GM23338 (cell line): ENCODE results near the gene HS6ST2.

ENCODE experiments used
- CTCF ChIP-seq, 2 experiments: fragments of 200-600 bp in 1 of 2; sonication (generic) in 1 of 2; conservative IDR thresholded peaks; 2 replicates each; pipeline versions ENCODE4 v1.5.1 to v1.6.1; 2016 to 2017; ENCODE audit warnings: antibody characterized with exemption in 2 of 2, low read depth in 2 of 2, mild to moderate bottlenecking in 2 of 2, moderate library complexity in 1 of 2
- EZH2 ChIP-seq: fragments of 200-600 bp; sonication (generic); IDR thresholded peaks from one replicate; pipeline ENCODE4 v1.8.0; 2017; ENCODE audit warnings: antibody characterized with exemption, mild to moderate bottlenecking, low read depth; ENCODE audit not compliant: unreplicated experiment

GRCh38 chrX:132775263-132775823 is 183.1 kb downstream of the HS6ST2 start:
- TF ChIP-seq CTCF (conservative IDR thresholded peaks at IDR 0.05; ENCODE audit: low read depth in 2 of 2) (no peak), EZH2 (no peak)
